ENCODE results near the gene NEGR1. TPM values are rescaled to one million over a fixed set of nuclear protein-coding genes. Genes with fewer than 3 reads are reported as not detected.

NEGR1 gene
- total and polyA plus RNA-seq, 12 donors, result 2.3 to 18.3 (median 5.2) TPM

DNA sequence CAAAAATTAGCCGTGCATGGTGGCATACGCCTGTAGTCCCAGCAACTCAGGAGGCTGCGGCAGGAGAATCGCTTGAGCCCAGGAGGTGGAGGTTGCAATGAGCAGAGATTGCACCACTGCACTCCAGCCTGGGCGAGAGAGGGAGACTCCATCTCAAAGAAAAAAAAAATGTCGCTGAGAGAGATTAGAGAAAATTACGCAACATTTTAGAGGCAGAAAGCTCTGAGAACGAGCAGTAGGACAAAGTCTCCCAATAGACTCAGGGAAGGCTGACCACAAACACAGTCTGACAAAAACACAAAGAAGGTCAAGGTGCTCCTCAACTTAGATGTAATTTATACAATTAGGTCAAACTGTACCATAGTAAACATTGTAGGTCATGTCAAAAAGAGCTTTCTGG lies 833.9 kb downstream of the NEGR1 start:
- H3K27me3 ChIP-seq, result no peaks in the 10 kb centered on the region
- 77% methylated on average over 8 of the region's 8 CpGs for WGBS, 2 donors
- no peak overlapping the region for H3K4me3 ChIP-seq
- intact Hi-C loops (cut with DNase I), result no loop called here
- DNase-seq, result no peak
- no peak for ATAC-seq
- TF ChIP-seq, protein P1, sequence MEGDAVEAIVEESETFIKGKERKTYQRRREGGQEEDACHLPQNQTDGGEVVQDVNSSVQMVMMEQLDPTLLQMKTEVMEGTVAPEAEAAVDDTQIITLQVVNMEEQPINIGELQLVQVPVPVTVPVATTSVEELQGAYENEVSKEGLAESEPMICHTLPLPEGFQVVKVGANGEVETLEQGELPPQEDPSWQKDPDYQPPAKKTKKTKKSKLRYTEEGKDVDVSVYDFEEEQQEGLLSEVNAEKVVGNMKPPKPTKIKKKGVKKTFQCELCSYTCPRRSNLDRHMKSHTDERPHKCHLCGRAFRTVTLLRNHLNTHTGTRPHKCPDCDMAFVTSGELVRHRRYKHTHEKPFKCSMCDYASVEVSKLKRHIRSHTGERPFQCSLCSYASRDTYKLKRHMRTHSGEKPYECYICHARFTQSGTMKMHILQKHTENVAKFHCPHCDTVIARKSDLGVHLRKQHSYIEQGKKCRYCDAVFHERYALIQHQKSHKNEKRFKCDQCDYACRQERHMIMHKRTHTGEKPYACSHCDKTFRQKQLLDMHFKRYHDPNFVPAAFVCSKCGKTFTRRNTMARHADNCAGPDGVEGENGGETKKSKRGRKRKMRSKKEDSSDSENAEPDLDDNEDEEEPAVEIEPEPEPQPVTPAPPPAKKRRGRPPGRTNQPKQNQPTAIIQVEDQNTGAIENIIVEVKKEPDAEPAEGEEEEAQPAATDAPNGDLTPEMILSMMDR (IDR thresholded peaks at IDR 0.05), result no peak
- H3K27ac ChIP-seq, result no peak overlapping the region
- H3K36me3 ChIP-seq, result no peaks in the 10 kb centered on the region
- H3K4me1 ChIP-seq, result no peaks in the 10 kb centered on the region
- no peaks in the 10 kb centered on the region for H3K9me3 ChIP-seq

DNA sequence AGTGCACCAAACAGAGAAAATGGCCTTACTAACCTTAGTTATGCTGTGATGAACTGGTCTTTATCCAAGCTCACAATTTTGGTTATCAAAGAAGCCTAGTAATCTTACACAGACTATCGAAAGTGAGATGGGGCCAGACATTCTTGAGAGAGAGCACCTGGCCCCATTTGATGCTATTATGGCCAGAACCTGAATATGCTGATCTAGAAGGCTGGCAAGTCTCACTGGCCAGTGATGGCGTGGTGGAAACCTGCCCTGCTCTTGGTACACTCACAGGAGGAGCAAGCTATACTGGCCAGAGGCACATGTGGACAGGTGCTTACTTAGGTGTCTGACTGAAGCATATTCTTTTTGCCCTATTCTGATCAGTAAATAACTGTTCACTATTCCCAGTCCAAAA lies 843.7 kb downstream of the NEGR1 start:
- 59 to 64% methylated on average over 2 of the region's 2 CpGs for WGBS, 2 donors
- no peaks in the 10 kb centered on the region for H3K27me3 ChIP-seq
- no peak for ATAC-seq
- intact Hi-C loops (cut with DNase I), result no loop called here
- no peak for DNase-seq
- no peaks in the 10 kb centered on the region for H3K4me1 ChIP-seq
- no peaks in the 10 kb centered on the region for H3K36me3 ChIP-seq
- H3K9me3 ChIP-seq, result no peaks in the 10 kb centered on the region
- TF ChIP-seq, protein P1 (IDR thresholded peaks at IDR 0.05), result no peak
- H3K27ac ChIP-seq, result no peak overlapping the region
- H3K4me3 ChIP-seq, result no peak overlapping the region

DNA sequence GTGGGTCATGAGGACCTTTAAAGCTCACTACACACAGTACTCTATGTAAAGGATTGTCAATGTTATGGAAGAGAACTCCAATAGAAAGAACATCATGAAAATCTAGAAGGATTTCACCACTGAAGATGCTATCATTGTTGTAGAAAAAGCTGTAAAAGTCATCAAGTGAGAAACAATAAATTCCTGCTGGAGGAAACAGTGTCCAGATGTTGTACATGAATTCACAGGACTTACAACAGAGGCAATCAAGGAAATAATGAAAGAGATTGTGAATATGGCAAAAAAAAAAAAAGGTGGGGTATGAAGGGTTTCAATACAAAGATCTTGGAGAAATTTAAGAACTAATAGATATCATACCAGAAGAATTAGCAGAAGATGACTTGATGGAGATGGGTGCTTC lies 846.4 kb downstream of the NEGR1 start:
- TF ChIP-seq, protein P1 (IDR thresholded peaks at IDR 0.05), result no peak
- ATAC-seq, result no peak
- intact Hi-C loops (cut with DNase I), result no loop called here
- H3K36me3 ChIP-seq, result no peaks in the 10 kb centered on the region
- no peak overlapping the region for H3K27ac ChIP-seq
- H3K27me3 ChIP-seq, result no peaks in the 10 kb centered on the region
- no peaks in the 10 kb centered on the region for H3K9me3 ChIP-seq
- no peak overlapping the region for H3K4me3 ChIP-seq
- no peaks in the 10 kb centered on the region for H3K4me1 ChIP-seq
- no peak for DNase-seq

DNA sequence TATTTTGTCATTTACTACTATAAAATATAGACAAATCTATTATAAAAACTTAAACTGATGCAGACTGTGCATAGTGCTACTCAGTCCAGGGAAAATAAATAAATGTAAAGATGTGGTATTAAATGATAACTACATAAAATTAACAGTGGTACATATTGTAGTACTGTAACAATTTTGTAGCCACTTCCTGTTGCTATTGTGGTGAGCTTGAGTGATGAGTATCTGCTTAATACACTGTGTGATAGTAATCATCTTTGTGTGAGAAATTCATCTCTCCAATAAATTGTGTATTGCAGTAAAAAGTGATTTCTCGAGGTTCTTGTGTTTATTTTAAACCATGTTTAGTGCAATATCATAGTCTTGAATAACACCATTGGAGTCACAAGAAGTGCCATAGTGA lies 848.1 kb downstream of the NEGR1 start:
- Histone ChIP-seq H3K27me3 (no peaks in the 10 kb centered on the region), H3K36me3 (no peaks in the 10 kb centered on the region), H3K27ac (no peak overlapping the region), H3K4me3 (no peak overlapping the region), H3K9me3 (no peaks in the 10 kb centered on the region), H3K4me1 (no peaks in the 10 kb centered on the region)
- TF ChIP-seq, protein P1 (IDR thresholded peaks at IDR 0.05), result no peak
- DNase-seq (no peak), ATAC-seq (no peak)
- WGBS, 2 donors, result 71 to 88% methylated on average over 1 of the region's 1 CpG
- intact Hi-C loops (cut with DNase I), result no loop called here

DNA sequence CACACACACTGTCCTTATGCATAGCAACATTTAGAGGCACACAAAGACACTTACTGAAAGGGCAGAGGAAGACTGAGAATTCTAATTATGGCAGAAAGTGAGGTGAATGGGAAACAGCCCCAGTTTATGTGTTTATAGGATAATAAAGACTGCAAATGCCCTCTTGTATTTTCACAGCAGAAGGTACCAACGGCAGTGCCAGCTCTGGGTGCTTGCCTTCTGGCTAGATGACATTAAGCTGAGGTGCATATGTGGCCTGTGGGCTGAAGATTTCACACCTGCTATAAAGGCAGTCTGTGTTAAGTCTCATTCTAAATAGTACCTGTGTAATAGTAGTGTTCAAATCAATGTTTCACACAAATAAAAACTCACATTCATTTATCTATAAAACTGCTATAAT lies 854.3 kb downstream of the NEGR1 start:
- TF ChIP-seq, protein P1 (IDR thresholded peaks at IDR 0.05), result no peak
- WGBS, 2 donors, result 67 to 85% methylated on average over 1 of the region's 1 CpG
- no peaks in the 10 kb centered on the region for H3K9me3 ChIP-seq
- no peaks in the 10 kb centered on the region for H3K27me3 ChIP-seq
- no peak overlapping the region for H3K27ac ChIP-seq
- H3K36me3 ChIP-seq, result no peaks in the 10 kb centered on the region
- no peaks in the 10 kb centered on the region for H3K4me1 ChIP-seq
- ATAC-seq (no peak), DNase-seq (no peak)
- H3K4me3 ChIP-seq, result no peak overlapping the region
- intact Hi-C loops (cut with DNase I), result no loop called here

Measured in heart right ventricle (tissue), 16 donors.